ENCODE results near the gene PAFAH1B1. TPM values are rescaled to one million over a fixed set of nuclear protein-coding genes. Genes with fewer than 3 reads are reported as not detected.
"Not testable (repeated sequence)": the region's sequence is repeated elsewhere in the genome, so short reads cannot be mapped to it uniquely, and the experiment has no call there.

Gene PAFAH1B1
- 60.4 and 60.8 TPM in 2 replicates for total RNA-seq

DNA sequence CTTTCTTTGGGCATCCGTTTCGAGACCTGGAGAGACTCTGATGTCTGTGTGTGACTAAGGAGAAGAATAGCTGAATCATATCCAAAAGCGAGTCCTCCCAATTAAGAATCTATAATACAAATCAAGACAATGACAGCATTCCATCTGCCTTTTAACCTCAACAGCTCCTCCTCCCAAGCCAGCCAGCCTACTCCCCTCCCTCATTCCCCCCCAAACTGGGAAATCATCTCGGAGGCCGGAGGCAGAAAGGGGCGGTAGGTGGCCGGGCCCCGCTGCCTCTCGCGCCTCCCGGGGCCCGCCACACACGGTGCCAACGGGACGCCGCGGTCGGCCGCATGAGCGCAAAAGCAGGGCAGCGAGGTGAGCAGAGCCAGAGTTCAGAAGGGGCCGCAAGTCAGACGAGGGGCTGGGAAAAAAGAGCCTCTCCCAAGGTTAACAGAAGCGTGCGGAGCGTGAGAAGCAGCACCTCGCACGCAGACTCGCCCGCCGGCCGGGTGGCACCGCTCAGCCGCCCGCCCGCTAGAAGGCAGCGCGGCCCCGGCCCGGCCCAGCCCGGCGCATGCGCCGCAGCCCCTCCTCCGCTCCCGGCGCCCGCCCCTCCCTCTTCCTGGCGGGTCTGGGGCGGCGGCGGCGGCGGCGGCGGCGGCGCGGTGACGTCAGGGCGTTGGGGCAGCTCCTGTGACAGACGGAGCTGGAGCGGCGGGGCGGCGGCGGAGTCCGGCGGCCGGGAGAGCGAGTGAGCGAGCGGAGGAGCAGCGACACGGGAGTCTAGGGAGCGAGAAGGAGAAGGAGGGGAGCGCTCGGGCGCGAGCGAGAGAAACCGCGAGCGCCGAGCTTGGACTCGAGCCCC is at the start of gene PAFAH1B1:
PAFAH1B1 (plus strand) TSS at position 684 of the 850 bp plus-strand sequence. CDS start 44,635 bp downstream, outside the sequence.
- H3K4me3 ChIP-seq (ENCODE audit: low read depth, low read length) = peak within 1 kb of the TSS; percentile 98
- no peak for DNase-seq (ENCODE audit: low read depth)
- TF ChIP-seq CTCF (conservative IDR thresholded peaks at IDR 0.05; ENCODE audit: low read depth, low read length) = no peak

DNA sequence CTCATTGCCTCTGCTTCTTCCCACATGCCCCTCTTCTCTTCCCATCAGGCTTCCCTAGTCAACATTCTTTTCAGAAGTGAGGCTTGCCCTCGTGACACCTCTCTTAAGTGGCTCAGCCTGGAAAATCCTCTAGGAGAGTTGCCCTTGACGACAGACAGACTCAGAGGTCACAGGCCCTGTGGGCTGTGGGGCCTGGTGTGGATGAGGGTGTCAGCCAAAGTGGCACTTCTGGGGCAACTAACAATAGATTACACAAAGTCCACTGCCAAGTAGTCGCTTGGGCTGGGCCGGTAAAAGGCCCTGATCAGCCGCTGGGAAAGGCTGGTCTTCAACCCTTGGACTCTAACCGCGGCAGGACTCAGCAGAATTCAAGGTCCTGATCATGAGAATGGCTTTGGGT is 48.1 kb upstream of the PAFAH1B1 start:
- no peak for DNase-seq (ENCODE audit: low read depth)
- no peak for TF ChIP-seq CTCF (conservative IDR thresholded peaks at IDR 0.05; ENCODE audit: low read depth, low read length)

GRCh38 chr17:2547176-2547575 is 46.3 kb upstream of the PAFAH1B1 start:
- DNase-seq (ENCODE audit: low read depth) = no peak
- no peak for TF ChIP-seq CTCF (conservative IDR thresholded peaks at IDR 0.05; ENCODE audit: low read depth, low read length)
- H3K4me3 ChIP-seq (ENCODE audit: low read depth, low read length) = no peak overlapping the region

More for the DNA sequence above, 48.1 kb upstream of the PAFAH1B1 start:
- no peak overlapping the region for H3K4me3 ChIP-seq (ENCODE audit: low read depth, low read length)

- DNase-seq (ENCODE audit: low read depth); H3K4me3 ChIP-seq (ENCODE audit: low read depth, low read length): not testable (repeated sequence)
These were observed 45.4 kb upstream of the PAFAH1B1 start for GRCh38 chr17:2548026-2548425.

- DNase-seq (ENCODE audit: low read depth) = no peak
- no peak for TF ChIP-seq CTCF (conservative IDR thresholded peaks at IDR 0.05; ENCODE audit: low read depth, low read length)
- H3K4me3 ChIP-seq (ENCODE audit: low read depth, low read length) = no peak overlapping the region
These were observed 43.9 kb upstream of the PAFAH1B1 start for GRCh38 chr17:2549392-2550211.

GRCh38 chr17:2551493-2551892 is 42.0 kb upstream of the PAFAH1B1 start:
- DNase-seq (ENCODE audit: low read depth) = no peak
- TF ChIP-seq CTCF (conservative IDR thresholded peaks at IDR 0.05; ENCODE audit: low read depth, low read length) = no peak
- H3K4me3 ChIP-seq (ENCODE audit: low read depth, low read length) = no peak overlapping the region

DNA sequence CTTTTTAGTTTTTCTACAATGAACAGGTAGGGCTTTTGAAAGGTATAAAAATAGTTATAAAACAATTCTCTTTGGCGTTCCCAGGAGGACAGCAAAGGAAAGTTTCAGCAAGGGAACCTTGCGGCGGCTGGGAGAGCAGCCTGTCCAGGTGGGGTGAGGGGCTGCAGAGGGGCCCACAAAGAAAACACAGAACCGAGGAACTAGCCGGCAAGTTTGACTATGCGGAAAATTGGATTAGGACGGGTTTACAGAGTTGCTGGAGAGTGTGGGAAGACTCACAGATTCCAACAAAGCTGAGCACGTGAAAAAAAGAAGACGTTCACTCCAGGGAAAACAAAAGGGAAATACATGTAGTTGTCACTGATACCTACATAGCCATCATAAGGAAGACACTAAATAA is 41.5 kb upstream of the PAFAH1B1 start:
- no peak for DNase-seq (ENCODE audit: low read depth)
- no peak overlapping the region for H3K4me3 ChIP-seq (ENCODE audit: low read depth, low read length)
- TF ChIP-seq CTCF (conservative IDR thresholded peaks at IDR 0.05; ENCODE audit: low read depth, low read length) = no peak

Data from epithelial cell of proximal tubule (primary cell).